Rectal smooth muscle tissue (tissue), 1 donor: Measurements from ENCODE around the gene USP24.

ENCODE experiments used
- H3K27ac ChIP-seq: one replicate; pipeline ENCODE4 v1.7.0; 2013; ENCODE audit warnings: low read depth, low read length, inconsistent platforms
- H3K27me3 ChIP-seq: one replicate; pipeline ENCODE4 v1.7.0; 2013; ENCODE audit warnings: low read length; ENCODE audit not compliant: control insufficient read depth, insufficient read depth
- H3K36me3 ChIP-seq: one replicate; pipeline ENCODE4 v1.7.0; 2013; ENCODE audit warnings: low read length; ENCODE audit not compliant: control insufficient read depth, insufficient read depth
- H3K4me1 ChIP-seq: one replicate; pipeline ENCODE4 v1.7.0; 2013; ENCODE audit warnings: low read length; ENCODE audit not compliant: control insufficient read depth, insufficient read depth
- H3K4me3 ChIP-seq: one replicate; pipeline ENCODE4 v1.7.0; 2013; ENCODE audit warnings: low read length
- H3K9ac ChIP-seq: one replicate; pipeline ENCODE4 v1.7.0; 2013; ENCODE audit warnings: low read length

USP24 gene

DNA sequence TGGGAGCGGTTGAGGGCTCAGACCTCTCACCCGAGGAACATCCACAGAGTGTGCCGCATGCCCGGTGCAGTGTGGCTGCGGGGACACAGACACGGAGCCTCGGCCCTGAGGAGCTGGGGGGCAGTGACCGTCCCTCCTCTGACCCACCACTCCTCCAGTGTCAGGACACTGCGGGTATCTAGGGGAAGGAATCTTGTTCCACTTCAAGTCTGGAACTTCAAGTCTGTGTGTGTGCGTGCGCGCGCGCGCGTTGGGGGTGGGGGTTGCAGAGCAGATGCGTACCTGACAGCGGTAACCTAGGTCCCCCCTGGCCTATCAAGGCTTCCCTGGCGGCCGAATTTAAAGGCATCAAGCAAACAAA, 158.6 kb downstream of the USP24 start:
- Histone ChIP-seq H3K27ac (no peak overlapping the region), H3K36me3 (no peaks in the 10 kb centered on the region), H3K9ac (no peak overlapping the region), H3K4me1 (no peaks in the 10 kb centered on the region), H3K27me3 (no peaks in the 10 kb centered on the region), H3K4me3 (no peak overlapping the region)

GRCh38 chr1:55055951-55056631, 159.1 kb downstream of the USP24 start:
- H3K4me1 ChIP-seq, result no peaks in the 10 kb centered on the region
- no peaks in the 10 kb centered on the region for H3K27me3 ChIP-seq
- H3K36me3 ChIP-seq, result no peaks in the 10 kb centered on the region
- H3K4me3 ChIP-seq, result no peak overlapping the region
- no peak overlapping the region for H3K27ac ChIP-seq
- H3K9ac ChIP-seq, result no peak overlapping the region

DNA sequence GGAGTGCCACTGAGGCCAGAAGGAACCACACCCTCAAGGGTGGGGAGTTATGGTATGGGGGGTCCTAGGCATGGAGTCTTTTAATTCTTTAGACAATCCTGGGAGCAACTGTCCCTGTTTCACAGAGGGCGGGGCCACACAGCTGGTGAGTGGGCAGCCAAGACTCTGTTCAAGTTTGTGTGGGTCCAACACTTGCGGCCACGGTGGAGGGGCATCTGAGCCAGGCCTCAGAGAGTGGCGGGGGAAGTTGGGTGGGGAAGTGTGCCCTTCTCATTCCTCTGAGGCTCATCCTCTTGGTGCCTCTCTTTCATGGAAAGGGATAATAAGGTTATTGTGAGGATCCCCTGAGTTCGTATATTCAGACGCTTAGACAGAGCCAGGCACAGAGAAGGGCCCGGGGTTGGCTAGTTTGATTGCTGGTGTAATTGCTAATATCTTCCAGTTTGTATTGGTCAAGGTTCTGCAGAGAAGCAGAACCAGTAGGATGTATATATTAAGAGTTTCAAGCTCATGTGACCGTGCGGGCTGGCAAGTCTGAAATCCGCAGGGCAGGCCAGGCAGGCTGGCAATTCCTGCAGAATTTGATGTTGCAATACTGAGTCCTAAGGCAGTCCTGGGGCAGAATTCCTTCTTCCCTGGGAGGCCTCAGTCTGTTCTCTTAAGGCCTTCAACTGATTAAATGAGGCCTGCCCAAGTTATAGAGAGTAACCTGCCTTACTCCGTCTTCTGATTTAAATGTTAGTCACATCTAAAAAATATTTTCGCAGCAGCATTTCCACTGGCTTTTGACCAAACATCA, 159.9 kb downstream of the USP24 start:
- H3K4me1 ChIP-seq, result no peaks in the 10 kb centered on the region
- H3K27me3 ChIP-seq, result no peaks in the 10 kb centered on the region
- H3K4me3 ChIP-seq, result no peak overlapping the region
- no peaks in the 10 kb centered on the region for H3K36me3 ChIP-seq
- H3K9ac ChIP-seq, result no peak overlapping the region
- no peak overlapping the region for H3K27ac ChIP-seq

DNA sequence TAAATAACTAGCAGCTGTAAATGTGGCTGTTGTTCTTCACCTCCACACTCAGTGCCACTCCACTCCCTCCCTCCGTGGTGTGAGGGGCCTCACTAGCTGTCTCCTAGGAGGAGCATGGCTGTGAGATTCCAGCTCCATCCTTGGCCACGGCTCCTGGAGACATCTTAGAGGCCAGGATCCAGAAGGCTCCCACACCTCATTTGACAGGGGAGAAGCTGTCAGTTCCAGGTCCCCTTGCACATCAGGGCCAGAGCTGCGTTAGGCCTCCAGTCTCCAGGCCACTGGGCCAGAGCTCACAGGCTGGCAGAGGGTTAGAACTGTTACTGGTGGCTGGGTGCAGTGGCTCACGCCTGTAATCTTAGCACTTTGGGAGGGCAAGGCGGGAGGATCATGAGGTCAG, 160.8 kb downstream of the USP24 start:
- Histone ChIP-seq H3K27me3 (no peaks in the 10 kb centered on the region), H3K4me1 (no peaks in the 10 kb centered on the region), H3K27ac (no peak overlapping the region), H3K9ac (no peak overlapping the region), H3K4me3 (no peak overlapping the region), H3K36me3 (no peaks in the 10 kb centered on the region)

- no peak overlapping the region for H3K4me3 ChIP-seq
- no peak overlapping the region for H3K27ac ChIP-seq
- no peaks in the 10 kb centered on the region for H3K4me1 ChIP-seq
- H3K9ac ChIP-seq, result no peak overlapping the region
- no peaks in the 10 kb centered on the region for H3K27me3 ChIP-seq
- H3K36me3 ChIP-seq, result no peaks in the 10 kb centered on the region
These were observed 161.8 kb downstream of the USP24 start for GRCh38 chr1:55053265-55053954.

DNA sequence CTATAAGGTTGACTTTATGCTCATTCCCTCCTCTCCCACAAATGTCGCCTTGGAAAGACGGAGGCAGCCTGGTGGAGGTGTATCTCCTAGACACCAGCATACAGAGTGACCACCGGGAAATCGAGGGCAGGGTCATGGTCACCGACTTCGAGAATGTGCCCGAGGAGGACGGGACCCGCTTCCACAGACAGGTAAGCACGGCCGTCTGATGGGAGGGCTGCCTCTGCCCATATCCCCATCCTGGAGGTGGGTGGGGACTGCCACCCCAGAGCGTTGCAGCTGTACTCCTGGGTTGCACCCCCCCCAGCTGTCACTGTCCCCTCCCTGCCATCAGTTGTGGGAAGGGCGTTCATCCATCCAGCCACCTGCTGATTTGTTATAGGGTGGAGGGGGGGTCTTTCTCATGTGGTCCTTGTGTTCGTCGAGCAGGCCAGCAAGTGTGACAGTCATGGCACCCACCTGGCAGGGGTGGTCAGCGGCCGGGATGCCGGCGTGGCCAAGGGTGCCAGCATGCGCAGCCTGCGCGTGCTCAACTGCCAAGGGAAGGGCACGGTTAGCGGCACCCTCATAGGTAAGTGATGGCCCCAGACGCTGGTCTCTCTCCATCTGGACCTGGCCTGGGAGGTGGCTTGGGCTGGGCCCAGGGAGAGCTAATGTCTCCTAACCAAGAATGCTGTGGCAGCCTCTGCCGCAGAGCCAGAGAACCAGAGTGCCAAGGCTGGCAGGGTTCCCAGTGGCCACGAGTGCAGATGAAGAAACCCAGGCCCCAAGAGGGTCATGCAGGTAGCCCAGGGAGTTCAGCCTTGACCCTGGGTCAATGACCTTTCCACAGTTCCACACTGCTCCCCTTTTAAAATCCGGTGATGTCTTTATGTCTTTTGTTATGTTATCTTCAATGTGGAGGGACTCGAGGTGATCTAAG, 162.7 kb downstream of the USP24 start:
- H3K27me3 ChIP-seq, result no peaks in the 10 kb centered on the region
- no peak overlapping the region for H3K4me3 ChIP-seq
- no peaks in the 10 kb centered on the region for H3K4me1 ChIP-seq
- no peak overlapping the region for H3K27ac ChIP-seq
- H3K36me3 ChIP-seq, result no peaks in the 10 kb centered on the region
- no peak overlapping the region for H3K9ac ChIP-seq

- Histone ChIP-seq H3K4me3 (no peak overlapping the region), H3K9ac (no peak overlapping the region), H3K36me3 (no peaks in the 10 kb centered on the region), H3K27me3 (no peaks in the 10 kb centered on the region), H3K4me1 (no peaks in the 10 kb centered on the region), H3K27ac (no peak overlapping the region)
These were observed 163.5 kb downstream of the USP24 start for GRCh38 chr1:55051621-55052020.

DNA sequence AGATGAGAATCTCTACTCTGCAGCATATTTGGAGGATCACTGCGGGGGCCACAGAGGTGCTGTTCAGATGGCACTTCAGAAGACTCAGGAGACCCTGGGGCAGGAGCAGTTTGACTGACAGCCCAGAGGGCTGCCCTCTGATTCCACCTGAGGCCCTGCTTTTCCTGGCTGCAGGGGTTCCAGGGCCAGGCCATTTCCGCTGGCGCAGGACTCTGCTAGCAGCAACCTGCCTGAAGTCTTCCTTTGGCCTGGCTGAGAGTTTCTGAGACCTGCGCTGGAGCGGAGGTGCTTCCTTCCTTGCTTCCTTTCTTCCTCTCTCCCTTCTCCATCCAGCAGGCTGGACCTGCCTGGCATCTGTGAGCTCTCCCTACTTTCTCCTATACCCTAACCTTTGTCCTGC, 164.0 kb downstream of the USP24 start:
- Histone ChIP-seq H3K36me3 (no peaks in the 10 kb centered on the region), H3K27me3 (no peaks in the 10 kb centered on the region), H3K4me1 (no peaks in the 10 kb centered on the region), H3K4me3 (no peak overlapping the region), H3K27ac (no peak overlapping the region), H3K9ac (no peak overlapping the region)

DNA sequence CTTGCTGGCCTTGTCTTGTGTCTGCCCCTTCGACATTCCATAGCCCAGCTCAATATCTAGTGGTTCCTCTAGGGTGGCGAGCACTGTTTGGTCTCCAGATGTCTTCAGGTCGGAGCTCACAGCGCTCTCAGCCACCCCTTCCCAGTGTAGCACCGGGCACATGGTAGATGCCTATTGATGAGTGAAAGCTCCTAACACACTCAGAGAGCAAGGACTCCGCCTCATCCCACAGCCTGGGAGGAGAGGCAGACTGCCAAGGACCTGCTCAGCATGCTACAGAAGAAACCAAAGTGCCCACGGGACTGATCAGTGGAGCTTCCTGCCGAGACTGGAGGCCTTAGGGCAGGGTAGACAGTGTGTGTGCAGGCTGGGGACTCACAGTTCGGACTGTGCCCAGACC, 164.9 kb downstream of the USP24 start:
- Histone ChIP-seq H3K4me1 (no peaks in the 10 kb centered on the region), H3K27me3 (no peaks in the 10 kb centered on the region), H3K9ac (no peak overlapping the region), H3K36me3 (no peaks in the 10 kb centered on the region), H3K27ac (no peak overlapping the region), H3K4me3 (no peak overlapping the region)

GRCh38 chr1:55049914-55050278, 165.3 kb downstream of the USP24 start:
- H3K27ac ChIP-seq, result no peak overlapping the region
- H3K9ac ChIP-seq, result no peak overlapping the region
- H3K4me1 ChIP-seq, result no peaks in the 10 kb centered on the region
- no peaks in the 10 kb centered on the region for H3K36me3 ChIP-seq
- H3K27me3 ChIP-seq, result no peaks in the 10 kb centered on the region
- no peak overlapping the region for H3K4me3 ChIP-seq

GRCh38 chr1:55049271-55049913, 165.8 kb downstream of the USP24 start:
- Histone ChIP-seq H3K4me3 (no peak overlapping the region), H3K4me1 (no peaks in the 10 kb centered on the region), H3K36me3 (no peaks in the 10 kb centered on the region), H3K27ac (no peak overlapping the region), H3K27me3 (no peaks in the 10 kb centered on the region), H3K9ac (no peak overlapping the region)
